Measurements from ENCODE around the gene VPS16. TPM values are rescaled to one million over a fixed set of nuclear protein-coding genes. Genes with fewer than 3 reads are reported as not detected.

Gene VPS16
- 44.4 and 54.4 TPM in 2 replicates for total RNA-seq

DNA sequence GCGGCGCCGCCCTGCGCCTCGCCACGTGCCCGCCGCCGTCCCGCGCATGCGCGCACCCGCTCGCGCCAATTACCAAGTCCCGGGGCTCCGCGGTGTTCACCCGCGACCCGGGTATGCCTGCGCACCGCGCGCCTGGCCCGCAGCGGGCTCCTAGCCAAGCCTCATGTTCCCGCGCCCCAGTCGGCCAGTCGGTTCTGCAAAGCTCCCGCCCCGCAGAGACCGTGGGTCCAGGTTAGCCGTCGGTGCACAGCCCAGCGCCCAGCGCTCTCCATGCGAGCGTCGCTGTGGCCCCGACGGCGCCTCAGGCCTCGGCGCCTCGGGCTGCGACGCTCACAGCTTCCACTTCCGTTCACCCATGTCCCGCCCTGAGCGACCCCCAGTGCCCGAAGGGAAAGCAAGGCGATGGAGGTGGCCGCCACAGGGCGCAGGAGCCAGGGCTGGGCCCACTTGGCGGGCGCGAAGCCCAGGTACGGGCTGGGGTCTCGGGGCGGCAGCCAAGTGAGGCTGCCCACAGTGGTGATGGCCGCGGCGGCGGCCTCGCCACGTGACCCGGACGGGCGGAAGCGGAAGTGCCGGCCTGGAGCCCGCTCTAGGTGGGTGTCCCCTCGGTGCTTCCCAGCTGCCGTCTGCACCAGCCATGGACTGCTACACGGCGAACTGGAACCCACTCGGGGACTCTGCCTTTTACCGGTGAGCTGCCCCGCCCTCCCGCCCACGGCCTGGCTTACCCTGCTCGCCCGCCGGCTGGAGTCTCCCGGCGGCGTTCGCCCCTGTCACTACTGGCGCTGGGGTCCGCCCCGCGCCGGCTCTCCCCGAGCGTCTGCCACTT is at the start of gene VPS16, which contains the start of gene PCED1A:
Gene VPS16, plus strand, starts transcription at position 608 of the 829 bp plus-strand sequence. Its CDS starts 30 bp downstream, at position 638.
Gene PCED1A, minus strand, starts transcription at position 518 of the 829 bp plus-strand sequence. CDS start 743 bp downstream, outside the sequence.

DNA sequence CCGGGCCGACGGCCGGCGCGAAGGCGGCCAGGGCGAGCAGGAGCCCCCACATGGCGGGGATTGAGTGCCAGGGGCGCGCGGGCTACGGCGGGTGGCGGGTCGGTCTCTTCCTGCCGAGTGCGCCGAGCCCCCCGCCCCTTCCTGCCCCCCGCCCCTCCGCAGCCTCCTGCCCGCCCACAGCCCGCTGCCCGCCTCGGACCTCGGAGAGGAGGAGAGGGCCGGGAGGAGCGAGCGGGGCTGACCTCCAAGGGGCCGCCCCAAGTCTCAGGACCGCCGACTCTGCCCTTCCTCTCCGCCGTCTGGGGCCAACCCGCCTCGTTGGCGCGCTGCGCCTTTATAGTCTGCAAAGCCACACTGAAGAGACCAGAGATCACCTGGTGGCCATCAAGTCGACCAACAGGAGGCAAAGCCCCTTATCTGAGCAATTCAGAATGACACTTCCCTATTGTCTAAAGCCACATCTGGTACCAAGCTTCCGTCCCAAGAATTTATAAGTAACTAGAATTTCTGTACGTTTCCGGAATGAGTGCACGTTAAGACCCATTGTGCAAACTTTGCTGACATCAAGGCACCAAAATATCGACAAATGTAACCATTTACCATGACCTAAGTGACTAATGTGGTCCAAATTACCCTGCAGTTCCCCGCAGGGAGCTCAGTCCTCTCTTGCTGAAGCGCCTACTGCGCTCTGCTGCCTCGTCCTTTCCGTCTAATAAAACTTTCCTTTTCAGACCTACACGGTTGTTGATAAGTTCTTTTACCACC is 39.8 kb upstream of the VPS16 start, which contains the start of gene CPXM1:
Gene CPXM1, minus strand, starts transcription at position 107 of the 765 bp plus-strand sequence. Its CDS starts 55 bp downstream, at position 52.

DNA sequence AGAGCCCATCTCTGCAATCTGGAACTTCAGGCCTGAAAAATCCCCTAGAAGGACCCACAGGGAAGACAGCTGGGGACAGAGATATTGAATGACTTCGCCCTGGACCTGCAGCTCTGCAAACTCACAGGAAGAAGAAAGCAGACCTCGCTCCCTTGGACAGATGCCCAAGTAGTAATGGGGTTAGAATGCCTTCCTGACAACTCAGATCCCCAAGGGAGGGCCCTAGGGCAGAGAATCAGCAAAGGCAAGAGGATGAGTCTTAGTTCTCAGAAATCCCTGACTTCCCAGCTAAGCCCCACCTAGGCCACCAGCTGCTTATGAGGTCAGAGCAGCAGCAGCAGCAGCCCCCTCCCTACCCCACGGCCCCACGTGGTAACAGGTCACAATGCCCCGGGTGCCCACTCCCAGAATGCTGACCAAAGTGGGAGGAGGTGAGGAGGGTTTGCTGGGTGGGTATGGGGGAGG is 25.9 kb upstream of the VPS16 start, which contains the start of gene C20orf141:
Gene C20orf141, plus strand, starts transcription at position 401 of the 465 bp plus-strand sequence. CDS start 198 bp downstream, outside the sequence.

DNA sequence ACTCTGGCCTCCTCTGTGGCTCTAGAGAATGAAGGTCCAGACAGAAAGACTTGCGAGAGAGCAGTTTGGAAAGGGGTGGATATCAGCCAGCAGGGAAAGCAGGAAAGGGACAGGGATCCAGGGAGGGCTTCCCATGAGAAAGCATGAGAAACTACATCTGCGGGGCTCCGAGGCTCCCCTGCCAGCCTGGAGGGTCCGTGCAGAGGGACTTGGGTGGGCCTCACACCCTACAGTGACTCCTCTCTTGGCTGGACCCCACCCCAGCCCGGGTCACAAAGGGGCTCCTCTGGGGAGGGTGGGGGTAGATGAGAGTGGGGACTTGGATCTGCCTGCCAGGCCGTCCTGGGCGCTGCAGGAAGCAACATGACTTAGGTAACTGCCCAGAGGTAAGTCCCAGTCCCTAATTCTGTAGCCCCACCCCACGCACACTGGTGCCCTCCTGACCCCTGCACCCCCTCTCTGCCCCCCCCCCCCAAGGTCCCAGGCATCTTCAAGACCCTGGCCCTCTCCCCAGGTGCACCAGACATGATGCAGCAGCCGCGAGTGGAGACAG is 24.4 kb upstream of the VPS16 start, which contains the start of gene TMEM239:
Gene TMEM239, plus strand, starts transcription at position 335 of the 553 bp plus-strand sequence. Its CDS starts 191 bp downstream, at position 526.

DNA sequence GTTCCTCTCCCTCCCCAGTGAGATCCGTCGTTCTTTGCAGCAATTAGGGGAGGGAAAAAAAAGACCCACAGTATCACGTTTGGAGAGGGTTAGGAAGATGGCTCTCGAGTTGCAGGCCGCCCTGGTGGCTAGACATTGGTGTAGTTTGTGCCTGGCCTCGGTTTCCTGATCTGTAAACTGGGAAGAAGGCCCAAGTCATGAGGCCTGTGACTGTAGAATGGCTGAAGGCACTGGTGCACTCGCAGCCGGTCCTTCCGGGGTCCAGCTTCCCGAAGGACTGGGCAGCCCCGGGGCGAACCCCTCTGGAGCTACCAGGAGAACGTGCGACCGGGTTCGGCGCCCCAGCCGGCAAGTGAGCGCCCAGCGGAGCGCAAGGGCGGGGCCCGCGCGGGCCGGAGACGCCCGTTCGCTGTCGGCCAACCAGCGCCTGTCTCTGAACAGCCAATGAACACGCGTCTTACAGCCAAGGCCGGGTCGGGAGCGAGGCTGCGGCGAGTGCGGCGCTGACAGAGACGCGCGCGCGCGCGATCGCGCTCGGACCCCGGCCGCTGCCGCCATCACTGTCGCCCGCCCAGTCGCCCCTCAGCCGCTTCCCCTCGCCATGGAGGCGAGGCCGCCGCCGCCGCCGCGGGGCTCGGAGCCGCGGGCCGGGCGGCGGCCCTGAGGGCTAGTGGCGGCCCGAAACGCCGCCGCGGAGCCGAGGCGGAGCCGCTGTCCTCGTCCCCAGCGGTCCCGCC is 32.6 kb downstream of the VPS16 start, which contains the start of gene PTPRA:
Gene PTPRA, plus strand, starts transcription at position 472 of the 737 bp plus-strand sequence. CDS start 90,797 bp downstream, outside the sequence.

Other genes with a start within 250 kb of the VPS16 start
- 173 and 243 TPM in 2 replicates for gene NOP56, start 188.1 kb upstream of the VPS16 start, total RNA-seq
- 72.0 and 96.2 TPM in 2 replicates for gene IDH3B, start 176.5 kb upstream of the VPS16 start, total RNA-seq
- gene EBF4, start 148.0 kb upstream of the VPS16 start, total RNA-seq = 0.37 TPM in 1 of 2 replicates, not detected in the other
- gene CPXM1, start 40.1 kb upstream of the VPS16 start, total RNA-seq = 2.2 and 2.3 TPM in 2 replicates
- gene C20orf141, start 25.8 kb upstream of the VPS16 start, total RNA-seq = 0.37 TPM in 1 of 2 replicates, not detected in the other
- gene TMEM239, start 24.4 kb upstream of the VPS16 start, total RNA-seq = under 0.01 TPM in 1 of 2 replicates, not detected in the other
- gene PCED1A, start 90 bp upstream of the VPS16 start, total RNA-seq = 19.0 and 27.9 TPM in 2 replicates
- gene PTPRA, start 32.7 kb downstream of the VPS16 start, total RNA-seq = 47.0 and 50.8 TPM in 2 replicates
- gene GNRH2, start 202.9 kb downstream of the VPS16 start, total RNA-seq = 1.1 and 1.2 TPM in 2 replicates
- gene MRPS26, start 205.3 kb downstream of the VPS16 start, total RNA-seq = 31.1 and 38.9 TPM in 2 replicates
- 0.39 TPM in 1 of 2 replicates, not detected in the other for gene OXT, start 230.9 kb downstream of the VPS16 start, total RNA-seq
- not detected in 2 replicates for gene AVP, start 244.0 kb downstream of the VPS16 start, total RNA-seq

Data from subcutaneous preadipocyte (primary cell).